COR-L47 (cell line): ENCODE measurements around the gene AP2A2.
A peak's percentile ranks its signal among the peaks of the same experiment; 100 is the strongest.

Experiments
- DNase-seq: peaks from one replicate; lab custom pipeline; 2025; lab: John Stamatoyannopoulos, UW

AP2A2 gene

DNA sequence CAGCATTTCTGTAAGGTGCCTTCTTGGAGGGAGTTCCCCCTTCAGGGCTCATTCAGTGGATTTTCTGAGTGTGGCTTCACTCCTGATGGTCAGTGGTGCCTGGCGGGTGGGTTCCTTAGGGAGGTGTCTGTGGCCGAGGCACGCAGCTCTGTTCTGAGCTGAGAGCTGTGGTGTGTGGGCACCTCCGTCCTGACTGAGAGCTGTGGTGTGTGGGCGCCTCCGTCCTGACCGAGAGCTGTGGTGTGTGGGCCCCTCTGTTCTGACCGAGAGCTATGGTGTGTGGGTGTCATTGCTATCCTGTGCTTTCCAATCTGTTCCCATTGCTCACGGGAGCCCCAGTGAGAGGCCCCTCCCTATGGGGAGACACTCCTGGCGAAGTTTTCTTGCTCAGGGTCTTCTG lies 71.0 kb downstream of the AP2A2 start:
- DNase-seq: no peak

DNA sequence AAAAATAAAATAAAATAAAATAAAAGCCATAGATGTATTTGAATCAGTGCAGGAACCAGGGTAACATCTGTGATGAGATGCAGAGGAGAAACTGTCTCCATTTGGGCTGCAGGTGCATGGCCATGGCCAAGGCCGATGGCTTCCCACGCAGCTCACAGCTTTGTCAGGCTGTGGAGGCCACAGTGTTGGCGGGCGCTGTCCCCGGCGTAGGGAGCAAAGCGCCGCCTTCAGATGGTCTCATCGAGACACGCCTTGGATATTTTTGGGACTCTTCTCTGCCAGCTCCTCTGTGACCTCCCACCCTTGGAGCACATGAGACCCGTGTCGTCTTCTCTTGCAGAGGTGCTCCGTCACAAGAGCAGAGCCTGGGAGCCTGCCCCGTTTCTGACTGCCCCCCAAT lies 72.2 kb downstream of the AP2A2 start:
- no peak for DNase-seq

DNA sequence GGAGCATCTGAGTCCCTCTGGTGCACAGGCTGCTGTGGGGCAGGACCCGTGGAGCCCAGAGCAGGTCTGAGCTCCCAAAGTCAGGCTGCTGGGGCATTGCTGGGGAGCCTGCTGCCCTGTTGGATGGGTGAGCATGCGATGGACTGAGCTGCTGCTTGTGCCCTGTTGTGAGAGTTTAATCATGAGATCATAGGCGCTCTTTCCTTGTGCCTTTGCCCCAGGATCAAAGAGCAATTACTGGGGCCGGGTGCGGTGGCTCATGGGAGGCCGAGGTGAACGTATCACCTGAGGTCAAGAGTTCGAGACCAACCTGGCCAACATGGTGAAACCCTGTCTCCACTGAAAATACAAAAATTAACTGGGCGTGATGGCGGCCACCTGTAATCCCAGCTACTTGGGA lies 73.3 kb downstream of the AP2A2 start:
- DNase-seq: no peak

DNA sequence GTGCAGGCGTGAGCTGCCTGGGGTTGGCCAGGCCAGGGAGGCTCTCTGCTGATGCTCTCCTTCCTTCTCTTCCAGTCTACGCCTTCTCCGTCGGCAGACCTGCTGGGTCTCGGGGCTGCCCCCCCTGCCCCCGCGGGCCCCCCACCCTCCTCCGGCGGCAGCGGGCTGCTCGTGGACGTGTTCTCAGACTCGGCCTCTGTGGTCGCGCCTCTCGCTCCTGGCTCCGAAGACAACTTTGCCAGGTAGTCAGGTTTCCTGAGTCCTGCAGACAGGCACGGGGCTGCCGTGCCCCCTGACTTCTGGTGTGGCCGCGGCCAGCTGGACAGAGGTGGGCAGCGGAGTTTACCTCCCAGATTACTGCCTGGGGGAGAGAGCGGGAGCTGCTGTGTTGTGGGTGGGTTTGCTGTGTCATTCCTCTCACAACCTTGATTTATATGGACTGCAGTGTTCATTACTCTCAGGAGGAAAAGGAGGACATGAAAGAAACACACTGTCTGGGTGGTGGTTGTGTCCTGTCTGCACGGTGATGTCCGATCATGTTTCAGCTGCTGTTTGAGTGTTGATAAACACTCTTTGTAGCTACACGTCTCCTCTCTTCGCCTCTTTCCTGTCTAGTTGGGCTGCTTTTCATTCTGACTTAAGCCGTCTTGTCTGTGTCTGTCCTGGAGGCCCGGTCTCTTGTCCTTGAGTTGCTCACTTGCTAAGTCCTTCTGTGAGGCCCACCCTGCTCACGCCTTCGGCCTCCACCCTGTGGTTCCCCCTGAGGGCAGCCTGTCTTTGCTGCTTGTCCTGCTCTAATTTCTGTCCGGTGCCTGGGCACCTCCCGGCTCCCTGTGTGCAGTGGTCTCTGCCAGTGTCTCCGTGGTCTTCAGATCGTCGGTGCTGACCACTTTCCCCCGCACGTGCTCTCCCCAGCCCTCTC lies 74.9 kb downstream of the AP2A2 start:
- no peak for DNase-seq

DNA sequence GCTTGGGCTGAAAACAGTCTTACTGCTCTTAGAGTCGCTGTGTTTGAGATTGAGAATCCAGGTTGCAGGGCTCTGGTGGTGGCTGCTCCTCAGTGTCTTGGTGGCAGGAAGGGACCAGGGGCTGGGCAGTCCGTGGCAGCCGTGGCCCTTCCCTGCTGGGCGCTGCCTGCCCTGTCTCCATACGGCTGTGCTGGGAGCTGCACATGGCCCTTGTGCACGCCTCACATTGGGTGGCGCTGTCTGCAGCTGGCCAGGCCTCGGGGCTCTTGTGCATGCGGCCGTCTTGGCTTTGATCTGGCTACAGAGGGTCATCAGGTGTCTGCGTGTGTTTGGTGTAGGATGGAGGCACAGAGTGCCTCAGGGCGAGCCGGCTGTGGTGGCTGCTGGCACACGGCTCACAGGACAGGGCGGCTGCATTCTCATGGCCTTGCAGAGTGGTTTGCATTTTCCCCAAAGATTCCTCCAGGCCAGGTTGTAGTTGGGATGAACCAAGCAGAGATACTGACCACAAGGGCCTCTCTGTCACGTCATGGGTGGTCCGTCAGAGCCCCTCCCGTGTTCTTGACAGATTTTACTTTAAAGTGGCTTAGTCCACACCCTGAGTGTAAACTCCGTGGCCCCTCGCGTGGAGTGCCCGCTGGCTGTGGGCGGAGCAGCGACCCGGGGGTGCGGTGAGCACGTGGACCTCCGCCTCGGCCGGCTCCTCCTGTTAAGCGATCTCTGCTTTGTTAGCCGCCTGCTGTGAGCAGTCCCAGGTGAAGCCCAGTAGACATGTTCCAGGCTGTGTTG lies 76.1 kb downstream of the AP2A2 start:
- DNase-seq: no peak

DNA sequence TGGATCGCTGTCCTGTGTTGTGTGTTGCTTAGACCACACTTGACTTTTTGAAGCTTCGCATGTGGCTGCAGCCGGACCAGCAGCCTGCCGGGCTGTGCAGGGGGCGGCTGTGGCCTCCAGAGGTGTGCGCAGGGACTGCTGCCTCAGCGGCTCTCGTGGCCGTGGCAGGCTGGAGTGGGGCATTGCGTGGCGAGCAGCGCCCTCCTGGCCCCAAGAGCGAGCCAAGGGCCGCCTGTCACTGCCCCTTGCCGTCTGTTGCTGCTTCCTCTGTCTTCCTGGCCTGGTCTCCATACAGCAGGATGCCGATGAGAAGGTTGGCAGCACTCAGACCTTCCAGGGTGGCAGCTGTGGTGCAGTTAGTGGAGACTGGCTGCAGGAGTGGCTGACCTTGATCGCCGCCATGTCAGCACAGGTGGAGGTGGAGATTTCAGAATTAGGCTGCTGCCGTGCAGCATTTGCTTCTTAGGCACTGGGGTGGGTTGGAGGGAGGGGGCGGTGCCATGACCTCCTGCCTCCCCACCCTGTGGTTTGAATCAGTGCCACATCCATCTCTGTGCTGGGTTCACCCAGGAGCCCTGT lies 76.8 kb downstream of the AP2A2 start:
- DNase-seq: no peak

DNA sequence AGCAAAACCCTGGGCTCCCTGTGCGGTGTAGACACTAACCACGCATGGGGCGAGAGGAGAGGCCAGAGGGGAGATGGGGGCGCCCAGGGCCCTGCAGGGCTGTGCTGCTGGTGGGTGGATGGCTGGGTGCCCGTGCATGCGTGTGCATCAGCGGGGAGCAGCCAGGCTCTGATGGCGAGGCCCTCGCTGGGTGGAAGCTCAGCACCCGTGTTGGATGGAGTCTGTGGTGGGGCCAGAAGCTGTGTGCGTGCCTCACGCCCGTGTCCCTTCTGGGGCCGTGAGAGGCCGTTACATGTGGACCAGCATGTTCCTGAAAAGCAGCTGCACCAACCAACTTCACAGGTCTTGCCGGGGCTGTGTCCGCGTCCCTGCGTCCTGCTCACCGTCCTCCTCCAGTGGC lies 77.5 kb downstream of the AP2A2 start:
- DNase-seq: no peak

DNA sequence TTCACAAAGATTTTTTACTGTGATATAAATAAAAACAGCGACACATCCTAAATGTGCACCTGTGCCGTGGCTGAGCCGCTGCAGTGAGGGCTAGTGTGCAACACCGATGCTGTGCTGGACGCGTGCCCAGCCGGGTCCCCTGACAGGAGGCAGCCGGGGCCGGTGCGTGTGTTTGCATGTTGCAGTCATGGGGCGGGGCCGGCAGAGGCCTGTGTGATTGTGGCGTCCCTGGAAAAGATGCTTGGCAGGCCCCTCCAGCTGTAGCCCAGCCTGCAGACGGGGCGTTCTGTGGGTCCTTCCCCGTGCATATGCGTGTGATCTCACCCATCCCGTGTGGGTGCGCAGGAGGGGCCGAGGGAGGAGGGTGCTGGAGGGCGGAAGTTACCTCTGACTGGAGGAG lies 80.3 kb downstream of the AP2A2 start:
- DNase-seq: peak; percentile 95

DNA sequence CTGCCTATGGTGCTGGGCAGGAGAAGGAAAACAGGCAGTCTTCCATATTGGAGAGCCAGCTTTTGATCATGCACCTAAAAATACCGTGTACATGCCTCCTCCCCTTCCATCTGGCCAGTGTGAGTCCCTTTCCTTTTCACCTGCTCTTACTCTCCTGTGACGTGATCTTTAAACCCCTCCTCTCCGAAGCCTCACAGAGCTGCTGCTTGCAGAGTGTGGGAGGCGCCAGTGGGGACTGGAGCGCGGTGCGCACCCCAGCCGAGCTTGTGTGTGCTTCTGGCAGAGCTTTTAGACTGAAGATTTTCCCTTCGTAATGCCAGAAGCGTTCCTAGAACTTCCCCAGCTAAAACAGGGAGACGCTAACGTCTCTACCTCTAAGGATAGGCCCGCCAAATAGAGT lies 81.1 kb downstream of the AP2A2 start:
- peak; percentile 58 for DNase-seq

DNA sequence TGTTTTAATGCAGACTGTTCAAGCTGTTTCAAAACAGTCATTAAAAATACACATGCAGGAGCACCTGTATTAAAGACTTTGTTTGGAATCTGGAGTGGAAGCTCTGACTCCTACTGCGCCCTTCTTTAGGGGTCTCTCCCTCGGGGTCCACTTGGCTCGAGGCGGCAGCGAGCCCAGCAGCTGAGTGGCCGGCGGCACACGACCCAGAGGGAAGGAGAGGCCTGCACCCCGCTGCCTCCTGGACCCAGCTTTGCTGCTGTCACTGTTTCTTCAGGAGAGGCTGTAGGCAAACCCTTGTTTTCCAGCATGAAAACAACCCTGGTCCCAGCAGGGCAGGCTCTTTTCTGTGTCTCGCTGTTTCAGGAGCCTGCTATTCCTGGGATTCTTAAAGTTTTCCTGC lies 81.6 kb downstream of the AP2A2 start:
- no peak for DNase-seq

DNA sequence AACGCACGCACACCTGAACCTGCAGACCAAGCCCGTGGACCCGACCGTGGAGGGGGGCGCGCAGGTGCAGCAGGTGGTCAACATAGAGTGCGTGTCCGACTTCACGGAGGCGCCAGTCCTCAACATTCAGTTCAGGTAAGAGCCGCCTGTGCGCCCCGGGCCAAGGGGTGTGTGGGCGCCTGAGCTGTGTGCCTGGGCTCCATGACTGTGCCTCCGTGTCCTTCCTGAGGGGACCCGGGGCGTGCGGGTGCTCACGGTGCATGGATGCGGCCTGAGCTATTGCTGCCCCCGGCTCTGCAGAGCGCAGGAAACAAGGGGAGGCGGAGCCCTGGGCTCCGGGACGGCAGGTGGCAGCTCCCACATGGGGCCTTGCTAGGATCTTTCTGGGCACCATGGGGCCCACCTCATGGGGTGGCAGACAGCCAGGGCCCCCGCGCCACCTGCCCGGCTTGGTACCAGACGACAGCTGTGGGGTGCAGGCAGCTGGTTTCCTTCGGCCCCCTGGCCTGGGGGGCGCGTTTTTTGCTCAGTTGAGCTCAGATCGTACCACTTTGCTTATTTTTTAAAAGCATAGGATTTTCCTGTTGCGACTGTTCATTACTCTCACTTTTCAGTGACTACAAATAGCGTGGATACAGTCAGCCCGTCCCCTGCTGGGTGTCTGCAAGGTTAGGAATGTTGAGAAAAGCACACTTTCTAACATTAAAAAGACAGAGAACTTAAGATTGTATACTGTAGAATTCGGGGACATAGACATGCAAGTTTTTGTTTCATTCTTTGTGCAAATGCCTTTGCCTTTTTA lies 82.5 kb downstream of the AP2A2 start:
- DNase-seq: peak; percentile 83

DNA sequence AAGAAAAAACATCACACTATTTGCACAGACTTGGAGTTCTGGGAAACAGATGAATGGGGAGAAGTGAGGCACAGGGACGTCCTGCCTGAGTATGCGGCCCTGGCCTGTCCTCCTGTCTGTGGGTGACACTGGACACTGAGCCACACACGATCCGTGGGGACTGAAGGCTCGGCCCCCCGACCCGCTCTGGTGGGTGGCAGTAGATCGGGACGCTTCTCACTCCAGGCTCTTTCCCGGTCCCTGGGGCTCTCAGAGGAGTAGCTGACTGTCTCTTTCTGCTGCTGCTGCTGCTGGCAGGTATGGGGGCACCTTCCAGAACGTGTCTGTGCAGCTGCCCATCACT lies 83.1 kb downstream of the AP2A2 start:
- DNase-seq: no peak

DNA sequence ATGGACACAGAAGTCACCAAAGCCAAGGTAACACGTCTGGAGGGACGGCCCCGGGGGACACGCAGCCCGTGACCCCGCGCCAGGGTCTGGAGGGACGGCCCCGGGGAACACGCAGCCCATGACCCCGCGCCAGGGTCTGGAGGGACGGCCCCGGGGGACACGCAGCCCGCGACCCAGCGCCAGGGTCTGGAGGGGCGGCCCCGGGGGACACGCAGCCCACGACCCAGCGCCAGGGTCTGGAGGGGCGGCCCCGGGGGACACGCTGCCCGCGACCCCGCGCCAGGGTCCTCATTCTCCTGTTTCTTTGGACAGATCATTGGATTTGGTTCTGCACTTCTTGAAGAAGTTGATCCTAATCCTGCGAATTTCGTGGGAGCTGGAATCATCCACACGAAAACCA lies 83.7 kb downstream of the AP2A2 start:
- DNase-seq: no peak

DNA sequence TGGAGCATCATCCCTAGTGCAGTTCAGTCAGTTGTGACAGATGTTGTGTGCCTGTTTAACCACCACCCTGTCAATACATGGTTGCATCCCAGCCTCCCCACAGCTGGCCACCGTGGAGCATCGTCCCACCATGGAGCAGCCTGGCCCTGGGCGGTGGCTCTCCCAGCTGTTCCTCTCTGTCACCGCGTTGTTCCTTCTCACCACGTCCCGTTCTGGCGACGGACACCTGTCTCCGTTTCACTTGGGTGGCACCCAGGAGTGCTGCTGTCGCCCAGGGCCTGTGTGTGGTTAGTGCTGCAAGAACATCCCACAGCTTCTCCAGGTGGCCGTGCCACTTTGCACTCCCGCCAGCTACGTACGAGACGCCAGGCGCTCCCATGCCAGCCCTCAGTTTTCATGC lies 84.3 kb downstream of the AP2A2 start:
- no peak for DNase-seq

DNA sequence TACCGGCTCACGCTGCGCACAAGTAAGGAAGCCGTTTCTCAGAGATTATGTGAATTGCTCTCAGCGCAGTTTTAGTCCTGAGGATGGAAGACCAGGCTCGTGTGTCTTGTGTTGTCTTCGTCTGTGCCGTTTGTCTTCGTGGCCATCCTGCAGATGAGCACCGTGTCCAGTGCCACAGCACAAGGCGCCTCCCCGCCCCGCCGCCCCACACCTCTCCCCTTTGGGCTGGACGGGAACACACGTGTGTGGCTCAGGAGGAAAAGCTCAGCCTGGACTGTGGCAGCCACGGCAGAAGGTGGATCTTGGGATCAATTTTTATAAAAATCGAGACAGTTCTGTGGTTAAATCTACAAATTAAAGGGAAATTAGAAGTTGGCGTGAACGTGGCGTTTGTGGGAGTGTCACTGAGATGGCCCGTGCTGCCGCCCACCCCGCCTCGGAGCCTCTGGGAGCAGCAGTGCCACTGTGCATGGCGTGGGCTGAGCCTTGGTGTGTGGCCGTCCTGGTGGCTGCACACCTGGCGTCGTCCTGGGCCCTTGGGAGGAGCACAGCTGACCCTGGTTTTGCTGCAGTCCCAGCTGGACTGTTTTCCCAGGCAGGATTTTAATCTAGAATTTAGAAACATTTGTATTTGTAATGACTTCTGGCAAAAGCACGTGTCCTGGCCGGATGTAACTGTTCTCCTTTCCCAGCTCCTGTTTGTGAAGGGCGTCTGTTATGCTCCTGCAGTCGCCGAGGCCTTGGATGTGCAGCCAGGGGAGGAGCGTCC lies 85.1 kb downstream of the AP2A2 start:
- DNase-seq: no peak

DNA sequence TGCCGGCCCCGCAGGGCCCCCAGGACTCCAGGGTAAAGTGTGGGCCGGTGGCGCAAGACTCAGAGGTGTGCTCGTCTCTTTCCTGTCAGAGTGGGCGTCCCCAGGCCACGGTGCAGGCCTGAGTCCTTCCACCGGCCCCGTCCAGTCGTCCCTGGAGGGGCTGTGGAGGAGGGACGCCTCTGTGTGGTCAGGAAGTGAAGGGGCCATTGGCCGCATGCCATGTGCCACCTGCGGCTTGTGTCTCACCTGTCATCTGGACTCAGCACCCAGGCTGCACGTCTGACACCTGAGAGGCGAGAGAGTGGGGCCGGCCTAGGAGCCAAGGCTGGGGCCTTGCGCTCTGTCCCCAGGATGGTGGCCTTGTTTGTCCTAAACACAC lies 85.6 kb downstream of the AP2A2 start:
- DNase-seq: no peak

DNA sequence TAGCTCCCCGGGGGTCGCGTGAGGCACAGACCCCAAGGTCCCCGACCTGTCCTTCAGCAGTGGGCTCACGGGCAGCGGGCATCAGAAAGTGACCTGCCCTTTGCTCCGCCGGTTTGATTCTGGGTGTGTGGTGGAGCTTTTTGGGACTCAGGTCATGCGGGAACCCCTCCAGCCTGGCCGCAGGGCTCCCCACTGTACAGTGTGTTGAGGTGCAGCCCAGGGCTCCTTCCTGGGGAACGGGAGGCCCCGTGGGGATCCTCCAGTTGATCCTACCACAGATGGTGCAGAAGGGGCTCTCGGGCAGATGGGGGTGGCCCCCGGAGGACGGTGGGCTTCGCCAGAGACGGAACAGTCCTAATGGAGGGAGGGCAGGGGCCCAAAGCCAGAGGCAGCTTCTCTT lies 86.6 kb downstream of the AP2A2 start:
- DNase-seq: no peak

DNA sequence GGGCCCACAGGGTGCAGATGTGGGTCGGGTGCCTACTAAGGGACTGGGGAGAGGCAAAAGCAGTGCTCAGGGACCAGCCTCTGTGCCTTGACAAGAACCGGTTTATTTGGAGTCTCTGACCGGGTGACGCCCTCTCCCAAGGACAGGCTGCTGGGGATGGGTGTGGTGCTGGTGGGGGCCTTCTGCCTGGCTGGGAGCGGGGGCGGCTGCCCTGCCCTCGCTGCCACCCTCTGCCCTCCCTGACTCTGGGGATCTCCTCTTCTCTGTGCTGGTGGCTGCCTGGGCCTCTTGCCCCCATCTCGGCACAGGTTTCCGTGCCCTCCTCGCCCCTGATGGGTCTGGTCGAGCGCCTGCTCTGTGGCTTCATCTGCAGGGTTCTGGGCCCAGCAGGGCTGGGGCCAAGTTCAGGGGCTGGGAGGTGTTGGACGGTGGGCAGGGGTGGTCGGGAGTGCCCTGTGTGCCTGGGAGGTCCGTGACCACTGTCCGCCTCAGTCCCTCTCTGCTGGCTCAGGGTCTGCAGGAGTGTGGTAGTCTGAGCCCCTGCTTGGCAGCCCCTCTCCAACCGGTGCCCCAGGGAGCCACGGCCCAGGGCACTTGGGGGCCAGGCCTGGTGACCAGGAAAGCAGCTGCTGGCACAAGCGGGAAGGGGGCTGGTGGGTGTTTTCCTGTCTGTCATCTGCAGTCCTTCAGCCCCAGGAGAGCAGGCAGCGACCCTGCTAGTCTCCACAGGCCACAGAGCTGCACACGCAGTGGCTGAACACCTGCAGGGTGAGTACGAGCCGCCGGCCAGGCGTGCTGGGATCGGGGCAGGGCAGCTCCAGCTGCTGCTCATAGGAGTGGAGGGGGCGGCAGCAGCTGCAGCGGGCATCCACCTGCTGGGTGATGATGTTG lies 87.3 kb downstream of the AP2A2 start:
- peak; percentile 85 for DNase-seq

DNA sequence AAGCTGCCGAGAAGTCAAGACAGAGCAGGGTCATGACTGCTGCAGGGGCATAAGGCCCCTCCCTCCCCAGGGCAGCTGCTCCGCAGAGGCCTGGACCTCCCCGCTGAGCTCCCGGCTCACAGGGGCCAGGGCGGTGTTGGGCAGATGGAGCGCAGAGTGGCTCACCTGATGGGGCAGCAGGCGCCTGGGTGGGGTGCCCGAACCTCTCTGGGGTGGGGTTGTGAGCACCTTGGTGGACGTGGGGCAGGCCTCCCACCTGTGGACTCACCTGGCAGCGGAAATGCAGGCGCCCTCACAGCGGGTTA lies 87.9 kb downstream of the AP2A2 start:
- no peak for DNase-seq

DNA sequence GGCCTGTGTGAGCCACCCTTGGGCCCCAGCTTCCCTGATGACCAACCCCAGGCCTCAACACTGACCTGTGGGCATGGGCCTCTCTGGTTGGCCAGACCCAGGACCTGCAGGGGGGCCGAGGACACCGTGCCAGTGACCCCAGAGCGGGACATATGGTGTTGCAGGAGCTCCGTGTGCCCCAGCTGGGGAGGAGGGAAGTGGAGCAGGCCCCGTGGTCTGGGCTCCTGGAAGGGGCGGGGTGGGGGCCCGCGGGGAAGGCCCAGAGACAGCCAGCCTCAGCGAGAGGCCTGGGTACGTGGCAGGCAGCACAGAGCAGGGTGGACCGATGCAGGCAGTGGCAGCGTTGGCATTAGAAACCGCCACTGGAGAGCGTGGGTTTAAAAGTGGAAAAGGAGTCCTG lies 88.6 kb downstream of the AP2A2 start:
- no peak for DNase-seq

DNA sequence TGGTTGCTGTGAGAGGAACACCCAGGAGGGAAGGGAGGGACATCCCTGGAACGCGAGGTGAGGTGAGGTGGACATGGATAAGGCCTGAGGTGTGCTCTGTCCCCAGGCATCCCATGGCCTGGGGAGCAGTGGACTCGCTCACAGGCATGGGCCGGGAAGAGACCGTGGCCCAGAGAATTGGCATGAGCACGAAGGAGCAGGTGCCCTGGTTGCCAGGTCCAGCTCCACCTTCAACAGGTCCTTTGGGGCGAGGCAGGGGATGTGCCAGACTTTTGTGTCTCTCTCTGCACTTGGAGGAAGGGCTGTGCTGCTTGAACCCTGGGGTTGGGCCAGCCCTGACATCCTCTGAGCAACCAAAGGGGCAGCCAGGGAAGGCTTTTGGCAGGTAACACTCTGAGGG lies 89.4 kb downstream of the AP2A2 start:
- no peak for DNase-seq
